H9 (cell line): Measurements from ENCODE around the gene SERPIND1. TPM values are rescaled to one million over a fixed set of nuclear protein-coding genes. Genes with fewer than 3 reads are reported as not detected.

Experiments
- DNase-seq: peaks from one replicate; pipeline ENCODE4 v3.0.0-alpha.2; 2017
- H2AFZ ChIP-seq: one replicate; pipeline ENCODE4 v1.6.1; 2013; ENCODE audit warnings: mild to moderate bottlenecking, low read length, control low read depth, moderate library complexity
- H2AK5ac ChIP-seq: 2 replicates; pipeline ENCODE4 v1.6.1; 2013; ENCODE audit warnings: low read length, control low read depth, mixed read lengths; ENCODE audit not compliant: insufficient read length
- H2BK120ac ChIP-seq: one replicate; pipeline ENCODE4 v1.6.1; 2013; ENCODE audit warnings: low read depth, mild to moderate bottlenecking, low read length, control low read depth, inconsistent platforms; ENCODE audit not compliant: poor library complexity, severe bottlenecking
- H2BK12ac ChIP-seq: 2 replicates; pipeline ENCODE4 v1.6.1; 2013; ENCODE audit warnings: low read length, control low read depth, mixed read lengths, low read depth; ENCODE audit not compliant: insufficient read length
- H2BK15ac ChIP-seq: 2 replicates; pipeline ENCODE4 v1.6.1; 2013; ENCODE audit warnings: low read depth, low read length, control low read depth
- H2BK20ac ChIP-seq: one replicate; pipeline ENCODE4 v1.6.1; 2013; ENCODE audit warnings: low read depth, mild to moderate bottlenecking, low read length, control low read depth, inconsistent platforms; ENCODE audit not compliant: poor library complexity, severe bottlenecking
- H2BK5ac ChIP-seq: 2 replicates; pipeline ENCODE4 v1.6.1; 2013; ENCODE audit warnings: low read length, control low read depth, mixed read lengths; ENCODE audit not compliant: insufficient read length
- H3K14ac ChIP-seq: 2 replicates; pipeline ENCODE4 v1.6.1; 2013; ENCODE audit warnings: low read length, control low read depth; ENCODE audit not compliant: insufficient read depth
- H3K18ac ChIP-seq: 2 replicates; pipeline ENCODE4 v1.6.1; 2013; ENCODE audit warnings: low read depth, mild to moderate bottlenecking, mixed read lengths, low read length, control low read depth; ENCODE audit not compliant: insufficient read length
- H3K23ac ChIP-seq: 2 replicates; pipeline ENCODE4 v1.6.1; 2013; ENCODE audit warnings: low read length, control low read depth, mixed read lengths, low read depth; ENCODE audit not compliant: insufficient read length
- H3K23me2 ChIP-seq: 2 replicates; pipeline ENCODE4 v1.6.1; 2013; ENCODE audit warnings: low read depth, mild to moderate bottlenecking, mixed read lengths, low read length, control low read depth; ENCODE audit not compliant: insufficient read length, poor library complexity, severe bottlenecking
- H3K27ac ChIP-seq: 2 replicates; pipeline ENCODE4 v1.5.1; 2013; ENCODE audit warnings: low read length, control low read depth, mixed read lengths, low read depth; ENCODE audit not compliant: insufficient read length
- H3K27me3 ChIP-seq: 2 replicates; pipeline ENCODE4 v1.6.1; 2013; ENCODE audit warnings: low read length, control low read depth, inconsistent platforms; ENCODE audit not compliant: insufficient read depth
- H3K4ac ChIP-seq: 2 replicates; pipeline ENCODE4 v1.6.1; 2013; ENCODE audit warnings: low read depth, mild to moderate bottlenecking, control low read depth, inconsistent platforms, low read length, moderate library complexity
- H3K4me1 ChIP-seq: 2 replicates; pipeline ENCODE4 v1.6.1; 2013; ENCODE audit warnings: low read length, control low read depth, inconsistent platforms; ENCODE audit not compliant: insufficient read depth
- H3K4me2 ChIP-seq: 2 replicates; pipeline ENCODE4 v1.6.1; 2013; ENCODE audit warnings: low read length, control low read depth, mixed read lengths; ENCODE audit not compliant: insufficient read length, insufficient read depth
- H3K56ac ChIP-seq: 2 replicates; pipeline ENCODE4 v1.6.1; 2013; ENCODE audit warnings: low read depth, mild to moderate bottlenecking, mixed read lengths, low read length, control low read depth; ENCODE audit not compliant: insufficient read length
- H3K79me1 ChIP-seq: 2 replicates; pipeline ENCODE4 v1.6.1; 2013; ENCODE audit warnings: low read depth, mild to moderate bottlenecking, moderate library complexity, low read length, control low read depth, inconsistent platforms; ENCODE audit not compliant: insufficient read depth, poor library complexity, severe bottlenecking
- H3K79me2 ChIP-seq: 2 replicates; pipeline ENCODE4 v1.6.1; 2013; ENCODE audit warnings: low read length, control low read depth, inconsistent platforms; ENCODE audit not compliant: insufficient read depth
- H3K9ac ChIP-seq: 2 replicates; pipeline ENCODE4 v1.6.1; 2013; ENCODE audit warnings: low read length, control low read depth, mixed read lengths; ENCODE audit not compliant: insufficient read length; ENCODE audit errors: extremely low read depth
- H3K9me3 ChIP-seq: one replicate; pipeline ENCODE4 v1.6.1; 2013; ENCODE audit warnings: low read depth, low read length, inconsistent platforms; ENCODE audit not compliant: control insufficient read depth
- H3T11ph ChIP-seq: one replicate; pipeline ENCODE4 v1.6.1; 2013; ENCODE audit warnings: mild to moderate bottlenecking, low read length, control low read depth, inconsistent platforms
- H4K20me1 ChIP-seq: one replicate; pipeline ENCODE4 v1.6.1; 2013; ENCODE audit not compliant: control insufficient read depth, insufficient read length, insufficient read depth
- H4K5ac ChIP-seq: 2 replicates; pipeline ENCODE4 v1.6.1; 2013; ENCODE audit warnings: low read depth, mild to moderate bottlenecking, mixed read lengths, low read length, control low read depth; ENCODE audit not compliant: insufficient read length
- H4K8ac ChIP-seq: replicated peaks from 2 replicates; pipeline ENCODE4 v1.6.1; 2013; ENCODE audit warnings: low read length, control low read depth, mixed read lengths, low read depth; ENCODE audit not compliant: insufficient read length
- H4K91ac ChIP-seq: 2 replicates; pipeline ENCODE4 v1.6.1; 2013; ENCODE audit warnings: low read depth, mild to moderate bottlenecking, moderate library complexity, mixed read lengths, low read length, control low read depth; ENCODE audit not compliant: insufficient read length
- H3K27ac Mint-ChIP-seq, 3 experiments: 2 replicates in 2 of 3; 3 replicates in 1 of 3; pipeline ENCODE4 v1.8.0; 2020 to 2021; ENCODE audit warnings: mixed read lengths in 3 of 3, mild to moderate bottlenecking in 1 of 3, moderate library complexity in 1 of 3
- H3K27me3 Mint-ChIP-seq: 2 replicates; pipeline ENCODE4 v1.8.0; 2021; ENCODE audit warnings: low read depth, mild to moderate bottlenecking, moderate library complexity, mixed read lengths
- H3K36me3 Mint-ChIP-seq, 3 experiments: 2 replicates in 2 of 3; 3 replicates in 1 of 3; pipeline ENCODE4 v1.8.0; 2020 to 2021; ENCODE audit warnings: low read depth in 3 of 3, mixed read lengths in 3 of 3; ENCODE audit not compliant: insufficient read depth in 1 of 3
- H3K4me1 Mint-ChIP-seq, 2 experiments: 2 replicates each; pipeline ENCODE4 v1.8.0; 2020; ENCODE audit warnings: mixed read lengths in 2 of 2
- H3K4me3 Mint-ChIP-seq, 2 experiments: 2 replicates in 1 of 2; 3 replicates in 1 of 2; pipeline ENCODE4 v1.8.0; 2020 to 2021; ENCODE audit warnings: mild to moderate bottlenecking in 2 of 2, mixed read lengths in 2 of 2, moderate library complexity in 1 of 2
- H3K9me3 Mint-ChIP-seq, 2 experiments: 2 replicates in 1 of 2; 3 replicates in 1 of 2; pipeline ENCODE4 v1.8.0; 2020; ENCODE audit warnings: mild to moderate bottlenecking in 2 of 2, mixed read lengths in 2 of 2, moderate library complexity in 1 of 2
- WGBS: extraction: QIAGEN DNeasy Blood & Tissue Kit; methylation state at CpG from one replicate; pipeline ENCODE4 v1.1.7; 2013; ENCODE audit warnings: missing lambda C conversion rate, low lambda C conversion rate, mixed read lengths; ENCODE audit not compliant: insufficient read length; ENCODE audit errors: extremely low coverage; 5-methylcytosine and 5-hydroxymethylcytosine counted together
- total RNA-seq: library from RNA; stranded (reverse); gene quantifications from 2 replicates; pipeline ENCODE4 v1.2.1, GENCODE V29; 2021
- TF ChIP-seq, protein P1 (sequence below): fragments of 200-600 bp; sonication (generic); conservative IDR thresholded peaks from 3 replicates; pipeline ENCODE4 v1.8.0; 2021; ENCODE audit warnings: antibody characterized with exemption, mild to moderate bottlenecking

Gene SERPIND1
- total RNA-seq, 1 experiment from 2014 or later: not detected

DNA sequence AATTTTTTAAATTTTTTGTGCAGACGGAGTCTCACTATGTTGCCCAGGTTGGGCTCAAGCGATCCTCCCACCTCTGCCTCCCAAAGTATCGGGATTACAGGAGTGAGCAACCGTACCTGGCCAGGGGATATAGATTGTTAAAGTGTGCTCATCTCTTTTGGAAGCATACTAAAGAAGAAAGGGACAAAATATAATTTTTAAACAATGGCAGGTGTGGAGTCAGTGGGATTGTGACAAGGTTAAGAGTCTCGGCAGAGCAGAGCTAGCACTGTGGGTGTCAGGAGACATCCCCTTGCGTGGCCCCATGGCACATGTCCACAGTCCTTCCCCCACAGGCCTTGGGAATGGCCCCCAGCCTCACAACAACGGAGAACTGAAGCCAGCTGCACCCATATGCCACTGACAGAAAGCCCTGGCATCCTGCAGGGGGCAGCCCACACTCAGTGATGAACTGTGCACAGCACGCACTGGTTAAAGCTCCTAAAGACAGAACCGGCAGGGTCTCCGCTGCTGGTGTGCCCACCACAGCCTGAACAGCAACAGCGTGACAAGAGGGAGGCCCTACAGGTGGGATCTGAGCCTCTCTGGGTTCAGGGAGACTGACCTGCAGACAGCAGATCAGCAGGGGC, 29.9 kb downstream of the SERPIND1 start:
- no peak overlapping the region; a peak in 1 of 5 replicates for H3K4me3 Mint-ChIP-seq

More for the DNA sequence above, 29.9 kb downstream of the SERPIND1 start:
- Histone ChIP-seq H3K4me1 (no peaks in the 10 kb centered on the region), H2AFZ (no peak overlapping the region), H3K9ac (no peak overlapping the region), H3K27me3 (no peaks in the 10 kb centered on the region), H3K56ac (no peak overlapping the region), H2BK5ac (no peak overlapping the region), H4K91ac (no peak overlapping the region), H3K14ac (no peak overlapping the region), H3T11ph (no peak overlapping the region), H2BK120ac (no peak overlapping the region), H2BK20ac (no peak overlapping the region), H3K9me3 (no peaks in the 10 kb centered on the region), H4K20me1 (no peaks in the 10 kb centered on the region), H3K27ac (no peak overlapping the region), H3K23me2 (no peaks in the 10 kb centered on the region), H3K23ac (no peak overlapping the region), H2BK15ac (no peak overlapping the region), H4K8ac (no peak overlapping the region), H2BK12ac (no peak overlapping the region), H3K18ac (no peak overlapping the region), H3K4me2 (no peak overlapping the region), H3K4ac (no peak overlapping the region), H3K79me1 (no peaks in the 10 kb centered on the region), H4K5ac (no peak overlapping the region), H3K79me2 (no peaks in the 10 kb centered on the region), H2AK5ac (no peak overlapping the region)
- Mint-ChIP-seq H3K4me1 (peaks cover 10% of the 10 kb centered on the region in 2 experiments), H3K36me3 (peaks cover 15 to 76% (median 47%) of the 10 kb centered on the region in 3 experiments), H3K27me3 (no peaks in the 10 kb centered on the region), H3K9me3 (no peaks in the 10 kb centered on the region), H3K27ac (no peak overlapping the region)
- peak; percentile 56 for DNase-seq
- TF ChIP-seq, protein P1, sequence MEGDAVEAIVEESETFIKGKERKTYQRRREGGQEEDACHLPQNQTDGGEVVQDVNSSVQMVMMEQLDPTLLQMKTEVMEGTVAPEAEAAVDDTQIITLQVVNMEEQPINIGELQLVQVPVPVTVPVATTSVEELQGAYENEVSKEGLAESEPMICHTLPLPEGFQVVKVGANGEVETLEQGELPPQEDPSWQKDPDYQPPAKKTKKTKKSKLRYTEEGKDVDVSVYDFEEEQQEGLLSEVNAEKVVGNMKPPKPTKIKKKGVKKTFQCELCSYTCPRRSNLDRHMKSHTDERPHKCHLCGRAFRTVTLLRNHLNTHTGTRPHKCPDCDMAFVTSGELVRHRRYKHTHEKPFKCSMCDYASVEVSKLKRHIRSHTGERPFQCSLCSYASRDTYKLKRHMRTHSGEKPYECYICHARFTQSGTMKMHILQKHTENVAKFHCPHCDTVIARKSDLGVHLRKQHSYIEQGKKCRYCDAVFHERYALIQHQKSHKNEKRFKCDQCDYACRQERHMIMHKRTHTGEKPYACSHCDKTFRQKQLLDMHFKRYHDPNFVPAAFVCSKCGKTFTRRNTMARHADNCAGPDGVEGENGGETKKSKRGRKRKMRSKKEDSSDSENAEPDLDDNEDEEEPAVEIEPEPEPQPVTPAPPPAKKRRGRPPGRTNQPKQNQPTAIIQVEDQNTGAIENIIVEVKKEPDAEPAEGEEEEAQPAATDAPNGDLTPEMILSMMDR: peak; percentile 73
- WGBS: no CpG with 5 or more reads among the region's 11 CpGs
